GM12878 (cell line): ENCODE data around the gene HOXB2. TPM values are rescaled to one million over a fixed set of nuclear protein-coding genes. Genes with fewer than 3 reads are reported as not detected.

Experiments used
- ATAC-seq: fragments of 200-7000 bp; cut with Tn5 transposase; 3 replicates; pipeline ENCODE4 v1.9.1; 2020; ENCODE audit warnings: mild to moderate bottlenecking, moderate library complexity
- BruUV-seq: library from RNA; stranded (reverse); fragments of 400-500 nt; replicated peaks from 2 replicates; lab custom pipeline; 2021; lab: Mats Ljungman, UMichigan
- CTCF ChIA-PET: fragments of 300-600 bp; sonication (Branson Sonifier 250); formaldehyde crosslinking; extraction: SDS; loops from one replicate; lab custom pipeline; 2021; ENCODE audit warnings: inconsistent platforms; lab: Yijun Ruan, JAX
- POLR2A ChIA-PET: fragments of 350-600 bp; formaldehyde crosslinking; extraction: SDS; loops from one replicate; lab custom pipeline; 2021; ENCODE audit warnings: inconsistent platforms; lab: Charles Lee
- RAD21 ChIA-PET: fragments of 300-600 bp; sonication (Branson Sonifier 250); formaldehyde crosslinking; loops from one replicate; lab custom pipeline; 2023; ENCODE audit warnings: antibody characterized with exemption; ENCODE audit not compliant: unreplicated experiment; lab: Charles Lee
- SMC1A ChIA-PET: fragments of 300-600 bp; sonication (Branson Sonifier 250); formaldehyde crosslinking; loops from one replicate; lab custom pipeline; 2023; ENCODE audit not compliant: unreplicated experiment, uncharacterized antibody; lab: Charles Lee
- DNase-seq: peaks from one replicate; pipeline ENCODE4 v3.0.0-alpha.2; 2011; ENCODE audit warnings: low read depth, low spot score
- FAIRE-seq: peaks from 3 replicates; lab custom pipeline; 2011; peaks lifted over from hg19 to GRCh38; lab: Jason Lieb, UNC
- H2AFZ ChIP-seq: 2 replicates; pipeline ENCODE4 v1.6.0; 2011; ENCODE audit warnings: low read depth, low read length, control low read depth; ENCODE audit not compliant: control insufficient read depth
- H3K27ac ChIP-seq: 2 replicates; pipeline ENCODE4 v1.5.1; 2011; ENCODE audit warnings: control low read depth; ENCODE audit not compliant: control insufficient read depth, insufficient read depth
- H3K27me3 ChIP-seq, 2 experiments: replicated peaks in 1 of 2; 2 replicates each; pipeline versions ENCODE4 v1.6.0 to v1.6.1; 2011; ENCODE audit warnings: low read length in 1 of 2; ENCODE audit not compliant: control insufficient read depth in 2 of 2, insufficient read depth in 2 of 2
- H3K36me3 ChIP-seq, 2 experiments: 2 replicates each; pipeline ENCODE4 v1.5.1; 2011; ENCODE audit warnings: low read length in 1 of 2; ENCODE audit not compliant: control insufficient read depth in 2 of 2, insufficient read depth in 2 of 2
- H3K4me1 ChIP-seq: 2 replicates; pipeline ENCODE4 v1.6.1; 2011; ENCODE audit warnings: mild to moderate bottlenecking, low read length, moderate library complexity, mixed read lengths; ENCODE audit not compliant: control insufficient read depth, insufficient read depth
- H3K4me2 ChIP-seq: 2 replicates; pipeline ENCODE4 v1.6.0; 2011; ENCODE audit warnings: control low read depth; ENCODE audit not compliant: control insufficient read depth, insufficient read depth
- H3K4me3 ChIP-seq: fragments of 200-600 bp; sonication (generic); 2 replicates; pipeline ENCODE4 v1.5.1; 2016
- H3K79me2 ChIP-seq: 2 replicates; pipeline ENCODE4 v1.6.0; 2011; ENCODE audit warnings: low read length; ENCODE audit not compliant: control insufficient read depth, insufficient read depth
- H3K9ac ChIP-seq: 2 replicates; pipeline ENCODE4 v1.8.0; 2011; ENCODE audit warnings: low read length, control low read depth, mixed read lengths; ENCODE audit not compliant: control insufficient read depth, insufficient read depth
- H3K9me3 ChIP-seq: replicated peaks from 3 replicates; pipeline ENCODE4 v1.5.1; 2011; ENCODE audit warnings: mild to moderate bottlenecking, low read length; ENCODE audit not compliant: control insufficient read depth, insufficient read depth
- H4K20me1 ChIP-seq: 2 replicates; pipeline ENCODE4 v1.6.0; 2011; ENCODE audit not compliant: control insufficient read depth, insufficient read depth
- BACH1 ChIP-seq: fragments of 450-650 bp; IDR thresholded peaks from 2 replicates; pipeline ENCODE4 v1.6.1; 2017; ENCODE audit warnings: mild to moderate bottlenecking, borderline replicate concordance
- BRCA1 ChIP-seq: IDR thresholded peaks from 2 replicates; pipeline ENCODE4 v1.6.1; 2011; ENCODE audit warnings: low read depth, low read length, improper control_type of control experiment
- CBX3 ChIP-seq: fragments of 200-600 bp; sonication (generic); IDR thresholded peaks from 2 replicates; pipeline ENCODE4 v1.6.1; 2016; ENCODE audit warnings: low read depth, borderline replicate concordance
- CHD1 ChIP-seq: IDR thresholded peaks from 2 replicates; pipeline ENCODE4 v1.6.1; 2012; ENCODE audit warnings: low read depth, low read length, improper control_type of control experiment
- E4F1 ChIP-seq: fragments of 450-650 bp; IDR thresholded peaks from 2 replicates; pipeline ENCODE4 v1.6.1; 2018; ENCODE audit warnings: borderline replicate concordance, mild to moderate bottlenecking; ENCODE audit not compliant: partially characterized antibody
- IRF3 ChIP-seq: fragments of 450-650 bp; IDR thresholded peaks from 2 replicates; pipeline ENCODE4 v1.6.1; 2014; ENCODE audit warnings: mild to moderate bottlenecking
- MYB ChIP-seq: fragments of 150-350 bp; IDR thresholded peaks from 2 replicates; pipeline ENCODE4 v1.6.1; 2014; ENCODE audit warnings: mild to moderate bottlenecking, low read depth, low read length, borderline replicate concordance
- POLR2A ChIP-seq: IDR thresholded peaks from 2 replicates; pipeline ENCODE4 v1.6.1; 2011; ENCODE audit warnings: low read depth, mild to moderate bottlenecking, low read length
- ZBTB4 ChIP-seq: fragments of 450-650 bp; formaldehyde crosslinking; IDR thresholded peaks from 2 replicates; pipeline ENCODE4 v1.4.0; 2022; ENCODE audit warnings: mild to moderate bottlenecking, moderate library complexity
- WGBS: methylation state at CpG from one replicate; pipeline ENCODE4 v1.1.6; 2016; ENCODE audit warnings: low lambda C conversion rate; ENCODE audit not compliant: insufficient replicate concordance, insufficient coverage; ENCODE audit errors: missing lambda C conversion rate; 5-methylcytosine and 5-hydroxymethylcytosine counted together
- in situ Hi-C: fragments of 300-500 bp; cut with MboI; formaldehyde crosslinking; loops from 9 replicates; pipeline ENCODE4 v1.14.3; 2018; ENCODE audit warnings: mixed read lengths
- intact Hi-C: fragments of 100-400 bp; cut with micrococcal nuclease; formaldehyde crosslinking; loops from one replicate; pipeline ENCODE4 v1.14.2; 2022; ENCODE audit not compliant: unreplicated experiment
- polyA plus RNA-seq, 11 experiments: library from polyadenylated mRNA; depleted of rRNA in 4 of 11; unstranded in 6 of 11; stranded (reverse) in 5 of 11; fragments of >200 nt; fragmentation: Nextera tagmentation in 4 of 11; fragmentation: Illumina TruSeq in 1 of 11; extraction: Ambion mirVana in 4 of 11; extraction: Trizol in 1 of 11; gene quantifications; 1 replicate in 1 of 11; 2 replicates in 10 of 11; pipeline versions ENCODE4 v1.2.1 to v1.2.3, GENCODE V29; 2011 to 2016; ENCODE audit warnings: inconsistent platforms in 2 of 11, missing spikeins in 2 of 11, low read depth in 1 of 11
- total RNA-seq, 4 experiments: library from RNA; depleted of rRNA in 3 of 4; stranded (reverse); fragments of >200 nt in 3 of 4; fragmentation: Illumina TruSeq in 1 of 4; extraction: Trizol in 1 of 4; gene quantifications; 2 replicates each; pipeline versions ENCODE4 v1.2.1 to v1.2.3, GENCODE V29; 2013 to 2021

Gene HOXB2
- total and polyA plus RNA-seq, 10 of the 15 experiments (the other 5 are each of a cell fraction or from before 2014, with no cell fraction given) = 0.16 to 8.8 (median 2.3) TPM

GRCh38 chr17:48517478-48517877 lies 27.4 kb downstream of the HOXB2 start (continued):
- TF ChIP-seq BACH1 = no peak

GRCh38 chr17:48515925-48516900 lies 28.7 kb downstream of the HOXB2 start:
- intact Hi-C loops = no loop called here

More at GRCh38 chr17:48515925-48516900, 28.7 kb downstream of the HOXB2 start:
- ATAC-seq (no peak), FAIRE-seq (no peak), DNase-seq (no peak)
- POLR2A ChIA-PET = interaction anchor here (0.5 to 1.5 kb wide), 6 partner anchors 12 to 443 kb away, joined by 3 to 10 read pairs (median 6); partner anchors contain the start of gene SNX11
- Histone ChIP-seq H3K79me2 (no peaks in the 10 kb centered on the region), H3K9me3 (no peaks in the 10 kb centered on the region), H3K27ac (no peak overlapping the region), H3K4me3 (no peak overlapping the region), H3K4me1 (peaks cover 52% of the 10 kb centered on the region), H2AFZ (no peak overlapping the region), H3K4me2 (no peak overlapping the region), H3K36me3 (no peaks in the 10 kb centered on the region), H3K27me3 (no peaks in the 10 kb centered on the region), H4K20me1 (no peaks in the 10 kb centered on the region), H3K9ac (no peak overlapping the region)
- BruUV-seq = no TSS peak
- in situ Hi-C loops = no loop called here
- CTCF ChIA-PET = interaction anchor here (0.6 to 1.4 kb wide), 8 partner anchors 10 to 482 kb away, joined by 3 to 5 read pairs (median 3); no protein-coding TSS in a partner anchor
- TF ChIP-seq CBX3 = no peak
- no peak for TF ChIP-seq BRCA1
- no peak for TF ChIP-seq MYB
- TF ChIP-seq ZBTB4 (CRISPR knock-in tag) = no peak
- no peak for TF ChIP-seq IRF3
- no peak for TF ChIP-seq CHD1
- no peak for TF ChIP-seq POLR2A
- TF ChIP-seq E4F1 = no peak
- SMC1A ChIA-PET = interaction anchor here (0.7 to 4.9 kb wide), 8 partner anchors 9 to 208 kb away, joined by 3 to 31 read pairs (median 4); no protein-coding TSS in a partner anchor
- 74% methylated on average over 3 of the region's 3 CpGs for WGBS
- RAD21 ChIA-PET = interaction anchor here (0.7 to 1.4 kb wide), 4 partner anchors 9 to 85 kb away, joined by 3 to 4 read pairs (median 4); no protein-coding TSS in a partner anchor
